Endothelial cell of umbilical vein (primary cell): ENCODE results near the gene CCDC12. TPM values are rescaled to one million over a fixed set of nuclear protein-coding genes. Genes with fewer than 3 reads are reported as not detected.

Experiments
- BruUV-seq: library from RNA; stranded (reverse); fragments of 400-500 nt; replicated peaks from 2 replicates; lab custom pipeline; 2021; lab: Mats Ljungman, UMichigan
- CTCF ChIA-PET: fragments of 300-600, 350-600 bp; sonication (Branson Sonifier 250); formaldehyde crosslinking; loops from one replicate; lab custom pipeline; 2021; ENCODE audit warnings: antibody characterized with exemption, inconsistent platforms; lab: Charles Lee
- POLR2A ChIA-PET: fragments of 300-600, 350-600 bp; sonication (Branson Sonifier 250); formaldehyde crosslinking; loops from one replicate; lab custom pipeline; 2021; ENCODE audit warnings: antibody characterized with exemption, inconsistent platforms; lab: Charles Lee
- DNase-seq: peaks from one replicate; pipeline ENCODE4 v3.0.0-alpha.2; 2011; ENCODE audit warnings: low read depth, low spot score
- FAIRE-seq: peaks from 2 replicates; lab custom pipeline; 2011; peaks lifted over from hg19 to GRCh38; lab: Jason Lieb, UNC
- H2AFZ ChIP-seq: 2 replicates; pipeline ENCODE4 v1.6.0; 2012; ENCODE audit warnings: low read depth, low read length, control low read depth, inconsistent platforms
- H3K27ac ChIP-seq: 2 replicates; pipeline ENCODE4 v1.5.1; 2011; ENCODE audit warnings: low read depth, mild to moderate bottlenecking, control low read depth, low read length, moderate library complexity; ENCODE audit not compliant: insufficient read depth
- H3K27me3 ChIP-seq, 2 experiments: 2 replicates each; pipeline versions ENCODE4 v1.6.0 to v1.6.1; 2011; ENCODE audit warnings: low read length in 2 of 2, mixed read lengths in 1 of 2; ENCODE audit not compliant: control insufficient read depth in 2 of 2, insufficient read depth in 2 of 2
- H3K36me3 ChIP-seq, 2 experiments: 2 replicates in 1 of 2; 3 replicates in 1 of 2; pipeline ENCODE4 v1.5.1; 2011; ENCODE audit warnings: low read length in 2 of 2, mild to moderate bottlenecking in 1 of 2, moderate library complexity in 1 of 2; ENCODE audit not compliant: control insufficient read depth in 2 of 2, insufficient read depth in 2 of 2; ENCODE audit errors: extremely low read depth in 1 of 2
- H3K4me1 ChIP-seq: 3 replicates; pipeline ENCODE4 v1.5.1; 2011; ENCODE audit warnings: mild to moderate bottlenecking, low read length; ENCODE audit not compliant: control insufficient read depth, insufficient read depth; ENCODE audit errors: extremely low read depth
- H3K4me2 ChIP-seq: 2 replicates; pipeline ENCODE4 v1.6.1; 2011; ENCODE audit warnings: low read length, control low read depth, mixed read lengths; ENCODE audit not compliant: insufficient read depth
- H3K4me3 ChIP-seq, 3 experiments: fragments of 200-600 bp in 1 of 3; sonication (generic), shearing (Covaris generic) in 1 of 3; replicated peaks in 1 of 3; 2 replicates each; pipeline ENCODE4 v1.5.1; 2011 to 2016; ENCODE audit warnings: control low read depth in 3 of 3, low read length in 3 of 3, mild to moderate bottlenecking in 2 of 3, inconsistent platforms in 1 of 3, low read depth in 1 of 3, moderate library complexity in 1 of 3; ENCODE audit not compliant: insufficient read depth in 1 of 3
- H3K79me2 ChIP-seq: 2 replicates; pipeline ENCODE4 v1.6.0; 2012; ENCODE audit warnings: low read length, inconsistent platforms; ENCODE audit not compliant: control insufficient read depth, insufficient read depth
- H3K9ac ChIP-seq: replicated peaks from 2 replicates; pipeline ENCODE3; 2011; ENCODE audit warnings: low read length, control low read depth; ENCODE audit not compliant: insufficient read depth; ENCODE audit errors: extremely low read depth
- H3K9me1 ChIP-seq: replicated peaks from 3 replicates; pipeline ENCODE4 v1.6.0; 2011; ENCODE audit warnings: mild to moderate bottlenecking, low read length; ENCODE audit not compliant: control insufficient read depth, insufficient read depth; ENCODE audit errors: extremely low read depth
- H3K9me3 ChIP-seq: replicated peaks from 2 replicates; pipeline ENCODE4 v1.5.1; 2012; ENCODE audit warnings: low read length, inconsistent platforms; ENCODE audit not compliant: control insufficient read depth, insufficient read depth
- H4K20me1 ChIP-seq: replicated peaks from 2 replicates; pipeline ENCODE3; 2011; ENCODE audit warnings: mild to moderate bottlenecking, low read length; ENCODE audit not compliant: control insufficient read depth, insufficient read depth; ENCODE audit errors: extremely low read depth
- EZH2 ChIP-seq: IDR thresholded peaks from 2 replicates; pipeline ENCODE4 v1.6.1; 2012; ENCODE audit warnings: borderline replicate concordance, low read depth, mild to moderate bottlenecking, moderate library complexity, low read length, inconsistent platforms; ENCODE audit not compliant: severe bottlenecking
- FOS ChIP-seq: IDR thresholded peaks from 2 replicates; pipeline ENCODE4 v1.6.1; 2011; ENCODE audit warnings: mild to moderate bottlenecking, low read length, moderate library complexity, borderline replicate concordance; ENCODE audit not compliant: insufficient read depth
- GATA2 ChIP-seq: IDR thresholded peaks from 2 replicates; pipeline ENCODE4 v1.7.0; 2011; ENCODE audit warnings: low read depth, mild to moderate bottlenecking, moderate library complexity, mixed read lengths, low read length; ENCODE audit not compliant: insufficient read length, insufficient read depth
- JUN ChIP-seq: IDR thresholded peaks from 2 replicates; pipeline ENCODE4 v1.6.1; 2011; ENCODE audit warnings: borderline replicate concordance, low read depth; ENCODE audit not compliant: insufficient read length, insufficient read depth
- MAX ChIP-seq: IDR thresholded peaks from 2 replicates; pipeline ENCODE4 v1.6.1; 2011; ENCODE audit not compliant: insufficient read depth, insufficient read length
- MYC ChIP-seq: IDR thresholded peaks from one replicate; pipeline ENCODE4 v1.6.1; 2011; ENCODE audit warnings: mild to moderate bottlenecking, low read depth, low read length
- POLR2A ChIP-seq: IDR thresholded peaks from 2 replicates; pipeline ENCODE4 v1.6.1; 2012; ENCODE audit warnings: low read depth, mild to moderate bottlenecking, control low read depth, low read length
- POLR2AphosphoS5 ChIP-seq: IDR thresholded peaks from 2 replicates; pipeline ENCODE4 v1.6.1; 2012; ENCODE audit warnings: low read depth, mild to moderate bottlenecking, control low read depth, low read length, moderate library complexity; ENCODE audit not compliant: insufficient read depth
- dilution Hi-C: fragments of 300-500 bp; cut with MboI; formaldehyde crosslinking; loops from one replicate; pipeline ENCODE4 v1.15.0; 2019; ENCODE audit warnings: low sequenced_read_pairs; ENCODE audit not compliant: extremely low pct_ligation_motif_present
- intact Hi-C: fragments of 100-400 bp; cut with micrococcal nuclease; formaldehyde crosslinking; loops from one replicate; pipeline ENCODE4 v1.10.0; 2022
- polyA plus RNA-seq, 4 experiments: library from polyadenylated mRNA; depleted of rRNA in 3 of 4; stranded (reverse) in 3 of 4; unstranded in 1 of 4; fragments of >200 nt; gene quantifications; 2 replicates each; pipeline versions ENCODE4 v1.2.1 to v1.2.3, GENCODE V29; 2011 to 2012; ENCODE audit warnings: missing spikeins in 1 of 4
- total RNA-seq: library from RNA; stranded (reverse); gene quantifications from 2 replicates; pipeline ENCODE4 v1.2.3, GENCODE V29; 2021
- TF ChIP-seq, protein P1 (sequence below), 2 donors: IDR thresholded peaks; 1 replicate in 1 of 2; 2 replicates in 1 of 2; pipeline ENCODE4 v1.5.1; 2011; ENCODE audit warnings: low read length in 2 of 2, mild to moderate bottlenecking in 2 of 2, moderate library complexity in 2 of 2, control low read depth in 1 of 2, inconsistent platforms in 1 of 2, low read depth in 1 of 2; ENCODE audit not compliant: insufficient read depth in 1 of 2; ENCODE audit errors: extremely low read depth in 1 of 2

Gene CCDC12
- total and polyA plus RNA-seq, 2 donors (not counting 3 experiments of a cell fraction or from before 2014, with no cell fraction given), result 35.1 to 50.5 TPM

DNA sequence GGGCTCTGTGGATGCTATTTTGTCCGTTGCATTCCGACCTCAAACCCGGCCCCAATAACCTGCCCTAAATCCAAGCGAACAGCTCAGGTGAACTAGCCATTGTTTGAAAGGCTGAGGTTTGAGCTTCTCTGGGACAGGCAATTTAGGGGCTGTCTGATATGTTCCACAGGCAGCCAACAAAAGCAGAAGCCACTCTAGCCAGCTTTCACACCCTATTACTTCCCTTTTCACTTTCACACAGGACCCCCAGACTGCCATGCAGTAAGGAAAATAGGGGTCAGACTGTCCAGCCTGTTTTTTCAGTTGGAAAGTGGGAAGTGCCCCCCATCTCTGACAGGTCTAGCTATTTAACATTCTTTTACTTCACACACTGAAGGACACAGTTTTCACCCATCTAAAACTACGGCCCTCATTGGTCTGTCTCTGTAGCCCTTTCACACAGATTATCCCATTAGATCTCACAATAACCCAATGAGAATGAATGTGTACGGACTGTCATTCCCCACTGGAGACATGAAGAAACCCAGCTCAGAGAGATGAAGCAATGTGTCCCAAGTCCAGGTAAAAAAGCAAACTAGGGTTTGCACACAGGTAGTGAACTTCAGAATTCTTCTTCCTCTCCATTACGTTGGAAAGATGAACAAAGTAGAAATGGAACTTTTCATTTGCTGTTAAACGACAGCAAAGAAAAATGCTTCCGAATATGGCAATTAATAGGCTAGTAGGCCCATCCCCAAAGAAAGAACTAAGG, 1.9 kb downstream of the CCDC12 start:
- H3K4me3 ChIP-seq, result peak overlapping the region in 1 of 3 experiments; percentile 12
- H3K27me3 ChIP-seq, result no peaks in the 10 kb centered on the region
- H3K36me3 ChIP-seq, result no peaks in the 10 kb centered on the region
- H2AFZ ChIP-seq, result no peak overlapping the region
- H3K9ac ChIP-seq, result no peak overlapping the region
- DNase-seq (no peak), FAIRE-seq (peak; percentile 31)
- ChIA-PET POLR2A (no interaction called here), CTCF (interaction anchor here (4.5 kb wide), 1 partner anchor 51 kb away, joined by 30 read pairs; no protein-coding TSS in a partner anchor)
- no peak overlapping the region for H3K27ac ChIP-seq
- H3K79me2 ChIP-seq, result peaks cover 63% of the 10 kb centered on the region
- peaks cover 40% of the 10 kb centered on the region for H3K4me1 ChIP-seq
- H4K20me1 ChIP-seq, result no peaks in the 10 kb centered on the region
- intact Hi-C loops, result no loop called here
- peak overlapping the region; percentile 39 for H3K4me2 ChIP-seq
- no peaks in the 10 kb centered on the region for H3K9me1 ChIP-seq
- no peaks in the 10 kb centered on the region for H3K9me3 ChIP-seq
- TF ChIP-seq FOS, result no peak
- TF ChIP-seq, protein P1, sequence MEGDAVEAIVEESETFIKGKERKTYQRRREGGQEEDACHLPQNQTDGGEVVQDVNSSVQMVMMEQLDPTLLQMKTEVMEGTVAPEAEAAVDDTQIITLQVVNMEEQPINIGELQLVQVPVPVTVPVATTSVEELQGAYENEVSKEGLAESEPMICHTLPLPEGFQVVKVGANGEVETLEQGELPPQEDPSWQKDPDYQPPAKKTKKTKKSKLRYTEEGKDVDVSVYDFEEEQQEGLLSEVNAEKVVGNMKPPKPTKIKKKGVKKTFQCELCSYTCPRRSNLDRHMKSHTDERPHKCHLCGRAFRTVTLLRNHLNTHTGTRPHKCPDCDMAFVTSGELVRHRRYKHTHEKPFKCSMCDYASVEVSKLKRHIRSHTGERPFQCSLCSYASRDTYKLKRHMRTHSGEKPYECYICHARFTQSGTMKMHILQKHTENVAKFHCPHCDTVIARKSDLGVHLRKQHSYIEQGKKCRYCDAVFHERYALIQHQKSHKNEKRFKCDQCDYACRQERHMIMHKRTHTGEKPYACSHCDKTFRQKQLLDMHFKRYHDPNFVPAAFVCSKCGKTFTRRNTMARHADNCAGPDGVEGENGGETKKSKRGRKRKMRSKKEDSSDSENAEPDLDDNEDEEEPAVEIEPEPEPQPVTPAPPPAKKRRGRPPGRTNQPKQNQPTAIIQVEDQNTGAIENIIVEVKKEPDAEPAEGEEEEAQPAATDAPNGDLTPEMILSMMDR (IDR thresholded peaks at IDR 0.05; ENCODE audit: extremely low read depth in 1 of 2, insufficient read depth in 1 of 2, low read depth in 1 of 2, low read length in 2 of 2), result no peak
- TF ChIP-seq JUN, result no peak
- dilution Hi-C loops, result no loop called here
- BruUV-seq, result no TSS peak

- no peaks in the 10 kb centered on the region for H3K36me3 ChIP-seq
Observed at GRCh38 chr3:46972396-46972795, 4.1 kb downstream of the CCDC12 start.

More at GRCh38 chr3:46972396-46972795, 4.1 kb downstream of the CCDC12 start:
- H3K9me3 ChIP-seq, result no peaks in the 10 kb centered on the region
- peaks cover 85% of the 10 kb centered on the region for H3K79me2 ChIP-seq
- TF ChIP-seq GATA2 (no peak), JUN (no peak), POLR2A (no peak), MYC (no peak), EZH2 (no peak), MAX (no peak), FOS (no peak), POLR2AphosphoS5 (no peak)
- TF ChIP-seq, protein P1 (IDR thresholded peaks at IDR 0.05; ENCODE audit: extremely low read depth in 1 of 2, insufficient read depth in 1 of 2, low read depth in 1 of 2, low read length in 2 of 2), result no peak
- no TSS peak for BruUV-seq
- dilution Hi-C loops, result no loop called here
- ChIA-PET CTCF (no interaction called here), POLR2A (no interaction called here)
- intact Hi-C loops, result no loop called here
- no peak overlapping the region for H3K4me2 ChIP-seq
- no peaks in the 10 kb centered on the region for H3K27me3 ChIP-seq
- H4K20me1 ChIP-seq, result peaks cover 2% of the 10 kb centered on the region
- H3K4me1 ChIP-seq, result peaks cover 32% of the 10 kb centered on the region
- H3K27ac ChIP-seq, result no peak overlapping the region
- no peaks in the 10 kb centered on the region for H3K9me1 ChIP-seq
- no peak overlapping the region for H3K4me3 ChIP-seq
- H3K9ac ChIP-seq, result no peak overlapping the region
- FAIRE-seq (no peak), DNase-seq (no peak)
- no peak overlapping the region for H2AFZ ChIP-seq
